Thymus (tissue), 11 donors: ENCODE measurements around the gene C9orf152. TPM values are rescaled to one million over a fixed set of nuclear protein-coding genes. Genes with fewer than 3 reads are reported as not detected.
A peak's percentile ranks its signal among the peaks of the same experiment; 100 is the strongest.
"Not testable (repeated sequence)": the region's sequence is repeated elsewhere in the genome, so short reads cannot be mapped to it uniquely, and the experiment has no call there.

Source experiments
- DNase-seq, 9 donors: peaks; one replicate each; pipeline ENCODE4 v3.0.0-alpha.2; 2013; ENCODE audit warnings: low spot score in 9 of 9, low read depth in 6 of 9, missing footprints in 1 of 9
- H3K27ac ChIP-seq, 2 donors: one replicate each; pipeline ENCODE4 v1.5.1; 2013; ENCODE audit warnings: control low read depth in 1 of 2, low read depth in 1 of 2, low read length in 1 of 2, mild to moderate bottlenecking in 1 of 2, moderate library complexity in 1 of 2
- H3K27me3 ChIP-seq, 2 donors: one replicate each; pipeline ENCODE4 v1.5.1; 2013; ENCODE audit warnings: low read length in 1 of 2; ENCODE audit not compliant: control insufficient read depth in 2 of 2, insufficient read depth in 1 of 2
- H3K36me3 ChIP-seq, 2 donors: one replicate each; pipeline ENCODE4 v1.5.1; 2013; ENCODE audit warnings: low read length in 1 of 2, mild to moderate bottlenecking in 1 of 2, moderate library complexity in 1 of 2; ENCODE audit not compliant: control insufficient read depth in 2 of 2, insufficient read depth in 2 of 2
- H3K4me1 ChIP-seq, 2 donors: one replicate each; pipeline ENCODE4 v1.5.1; 2013; ENCODE audit warnings: low read length in 2 of 2; ENCODE audit not compliant: control insufficient read depth in 2 of 2, insufficient read depth in 2 of 2
- H3K4me3 ChIP-seq, 2 donors: one replicate each; pipeline ENCODE4 v1.5.1; 2013; ENCODE audit warnings: low read length in 2 of 2, control low read depth in 1 of 2, mild to moderate bottlenecking in 1 of 2
- H3K9me3 ChIP-seq, 2 donors: one replicate each; pipeline ENCODE4 v1.5.1; 2013; ENCODE audit warnings: low read length in 1 of 2, mild to moderate bottlenecking in 1 of 2; ENCODE audit not compliant: control insufficient read depth in 2 of 2, insufficient read depth in 1 of 2
- WGBS: extraction: QIAGEN DNeasy Blood & Tissue Kit; methylation state at CpG from one replicate; pipeline ENCODE4 v1.1.7; 2013; 5-methylcytosine and 5-hydroxymethylcytosine counted together
- polyA plus RNA-seq: library from polyadenylated mRNA; stranded (reverse); fragments of 200-250 nt; gene quantifications from one replicate; pipeline ENCODE4 v1.2.3, GENCODE V29; 2013
- total RNA-seq: library from RNA; stranded (reverse); fragments of 120-200 nt; gene quantifications from one replicate; pipeline ENCODE4 v1.2.4, GENCODE V29; 2013
- donor health status: healthy.

The C9orf152 gene
- total and polyA plus RNA-seq, 2 donors: 0.05 to 0.23 TPM

DNA sequence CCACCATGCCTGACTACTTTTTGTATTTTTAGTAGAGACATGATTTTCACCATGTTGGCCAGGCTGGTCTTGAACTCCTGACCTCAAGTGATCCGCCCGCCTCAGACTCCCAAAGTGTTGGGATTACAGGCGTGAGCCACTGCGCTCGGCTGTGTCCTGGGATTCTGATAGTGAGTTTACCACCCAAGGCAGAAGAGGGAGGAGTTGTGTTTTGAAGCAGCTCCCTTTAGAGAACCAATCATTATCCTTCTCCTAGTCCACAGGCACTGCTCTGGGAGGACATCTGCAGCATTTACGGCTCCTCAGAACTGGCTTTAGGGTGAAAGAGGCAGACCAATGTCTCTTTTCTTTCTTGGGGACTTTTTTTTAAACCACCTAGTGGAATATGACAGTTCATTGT is 5.7 kb downstream of the C9orf152 start:
- no peaks in the 10 kb centered on the region for H3K36me3 ChIP-seq
- H3K4me1 ChIP-seq: peaks cover 0 to 4% of the 10 kb centered on the region in 2 donors
- H3K4me3 ChIP-seq: no peak overlapping the region
- H3K27ac ChIP-seq: no peak overlapping the region
- H3K9me3 ChIP-seq: peaks cover 0 to 16% of the 10 kb centered on the region in 2 donors
- H3K27me3 ChIP-seq: no peaks in the 10 kb centered on the region
- DNase-seq: no peak
- 99% methylated on average over 6 of the region's 6 CpGs for WGBS

DNA sequence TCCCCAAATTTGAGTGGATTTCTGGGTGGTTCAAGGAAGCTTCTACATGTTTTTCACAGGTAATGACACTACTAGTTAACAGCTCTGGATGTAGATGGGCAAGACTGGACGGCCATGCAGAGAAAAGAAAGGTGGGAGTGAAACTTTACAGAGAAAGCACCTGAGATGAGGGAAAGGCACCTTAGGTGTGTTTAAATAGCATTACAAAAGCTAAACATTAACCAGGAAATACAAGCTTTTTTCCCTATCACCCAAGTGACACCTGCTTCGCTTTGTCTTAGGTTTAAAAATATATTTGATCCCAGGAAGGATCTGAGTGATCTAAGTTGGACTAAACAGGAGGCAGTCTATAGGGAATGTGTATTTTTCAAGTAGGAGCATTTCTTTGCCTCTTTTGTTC is 8.3 kb downstream of the C9orf152 start:
- DNase-seq: no peak
- 98% methylated on average over 2 of the region's 2 CpGs for WGBS
- Histone ChIP-seq H3K4me1 (no peaks in the 10 kb centered on the region), H3K9me3 (peaks cover 0 to 16% of the 10 kb centered on the region in 2 donors), H3K4me3 (no peak overlapping the region), H3K27ac (no peak overlapping the region), H3K36me3 (no peaks in the 10 kb centered on the region), H3K27me3 (no peaks in the 10 kb centered on the region)

DNA sequence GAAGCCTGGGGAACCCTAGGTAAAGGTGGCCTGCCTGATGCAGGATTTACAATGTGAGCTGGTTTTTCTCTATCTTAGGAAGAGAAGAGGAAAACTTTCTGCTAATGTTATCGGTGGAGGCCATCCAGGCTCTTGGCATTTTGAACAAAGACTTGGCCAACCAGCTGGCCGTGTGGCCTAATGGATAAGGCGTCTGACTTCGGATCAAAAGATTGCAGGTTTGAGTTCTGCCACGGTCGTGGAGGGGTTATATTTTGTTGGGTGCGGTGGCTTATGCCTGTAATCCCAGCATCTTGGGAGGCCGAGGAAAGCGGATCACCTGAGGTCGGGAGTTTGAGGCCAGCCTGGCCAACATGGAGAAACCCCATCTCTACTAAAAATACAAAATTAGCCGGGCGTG is 9.6 kb downstream of the C9orf152 start:
- Histone ChIP-seq H3K4me1 (peaks cover 6 to 10% of the 10 kb centered on the region in 2 donors), H3K36me3 (no peaks in the 10 kb centered on the region), H3K4me3 (no peak overlapping the region), H3K27me3 (no peaks in the 10 kb centered on the region), H3K9me3 (peaks cover 0 to 16% of the 10 kb centered on the region in 2 donors), H3K27ac (no peak overlapping the region)
- 98% methylated on average over 12 of the region's 12 CpGs for WGBS
- DNase-seq: no peak

DNA sequence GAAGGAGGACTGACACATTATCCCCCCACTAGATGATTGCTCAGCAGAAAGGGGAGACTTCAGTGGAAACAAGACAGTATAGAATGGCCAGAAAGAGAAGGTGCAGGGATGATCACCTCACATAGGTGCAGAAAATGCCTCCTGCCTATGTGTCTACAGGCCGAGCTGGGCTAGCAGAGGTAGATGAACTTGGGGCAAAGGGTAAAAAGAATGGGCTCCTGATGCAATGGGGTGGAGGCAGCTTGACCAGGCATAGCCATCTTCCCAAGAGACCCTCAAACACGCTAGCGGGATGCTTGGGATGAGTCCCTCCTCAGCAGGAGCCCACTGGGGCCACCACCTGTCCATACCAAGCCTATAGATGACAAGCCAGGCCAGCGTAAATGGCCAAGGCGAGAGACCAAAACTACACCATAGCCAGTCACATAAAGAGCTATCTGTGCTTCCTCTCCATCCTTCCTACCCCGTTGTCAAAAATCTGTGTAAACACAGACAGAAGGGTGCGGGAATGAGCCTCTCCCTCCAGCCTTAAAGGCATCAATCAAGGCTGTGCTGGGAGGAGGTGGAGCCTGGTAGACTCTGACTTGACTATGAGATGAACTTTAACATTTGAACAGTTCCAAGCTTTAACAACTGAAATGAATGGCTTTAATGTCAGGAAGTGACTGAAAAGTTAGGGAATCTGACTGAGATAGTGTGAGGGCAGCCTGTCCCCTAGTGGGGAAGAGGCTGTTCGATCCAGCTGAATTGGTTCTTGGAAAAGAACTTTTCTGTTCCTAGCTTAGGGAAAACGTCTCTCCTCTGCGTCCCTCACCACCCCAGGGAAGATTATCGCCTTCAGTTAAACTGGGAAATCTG is 10.4 kb downstream of the C9orf152 start:
- no peaks in the 10 kb centered on the region for H3K36me3 ChIP-seq

DNA sequence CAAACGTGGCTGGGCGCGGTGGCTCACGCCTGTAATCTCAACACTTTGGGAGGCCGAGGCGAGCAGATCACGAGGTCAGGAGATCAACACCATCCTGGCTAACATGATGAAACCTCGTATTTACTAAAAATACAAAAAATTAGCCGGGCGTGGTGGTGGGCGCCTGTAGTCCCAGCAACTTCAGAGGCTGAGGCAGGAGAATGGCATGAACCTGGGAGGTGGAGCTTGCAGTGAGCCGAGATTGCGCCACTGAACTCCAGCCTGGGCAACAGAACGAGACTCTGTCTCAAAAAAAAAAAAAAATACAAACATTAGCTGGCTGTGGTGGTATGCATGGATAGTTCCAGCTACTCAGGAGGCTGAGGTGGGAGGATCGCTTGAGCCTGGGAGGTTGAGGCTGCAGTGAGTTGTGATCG is 11.9 kb downstream of the C9orf152 start:
- H3K27me3 ChIP-seq, H3K27ac ChIP-seq, H3K36me3 ChIP-seq, H3K4me3 ChIP-seq, DNase-seq: not testable (repeated sequence)
- peaks cover 0 to 19% of the 10 kb centered on the region in 2 donors for H3K9me3 ChIP-seq
- WGBS: 93% methylated on average over 16 of the region's 16 CpGs
- H3K4me1 ChIP-seq: peaks cover 20 to 29% of the 10 kb centered on the region in 2 donors

More for the DNA sequence above, 10.4 kb downstream of the C9orf152 start:
- 96% methylated on average over 11 of the region's 11 CpGs for WGBS
- Histone ChIP-seq H3K9me3 (peaks cover 0 to 16% of the 10 kb centered on the region in 2 donors), H3K4me3 (no peak overlapping the region), H3K4me1 (peaks cover 13 to 18% of the 10 kb centered on the region in 2 donors), H3K27ac (no peak overlapping the region), H3K27me3 (no peaks in the 10 kb centered on the region)
- DNase-seq: no peak

DNA sequence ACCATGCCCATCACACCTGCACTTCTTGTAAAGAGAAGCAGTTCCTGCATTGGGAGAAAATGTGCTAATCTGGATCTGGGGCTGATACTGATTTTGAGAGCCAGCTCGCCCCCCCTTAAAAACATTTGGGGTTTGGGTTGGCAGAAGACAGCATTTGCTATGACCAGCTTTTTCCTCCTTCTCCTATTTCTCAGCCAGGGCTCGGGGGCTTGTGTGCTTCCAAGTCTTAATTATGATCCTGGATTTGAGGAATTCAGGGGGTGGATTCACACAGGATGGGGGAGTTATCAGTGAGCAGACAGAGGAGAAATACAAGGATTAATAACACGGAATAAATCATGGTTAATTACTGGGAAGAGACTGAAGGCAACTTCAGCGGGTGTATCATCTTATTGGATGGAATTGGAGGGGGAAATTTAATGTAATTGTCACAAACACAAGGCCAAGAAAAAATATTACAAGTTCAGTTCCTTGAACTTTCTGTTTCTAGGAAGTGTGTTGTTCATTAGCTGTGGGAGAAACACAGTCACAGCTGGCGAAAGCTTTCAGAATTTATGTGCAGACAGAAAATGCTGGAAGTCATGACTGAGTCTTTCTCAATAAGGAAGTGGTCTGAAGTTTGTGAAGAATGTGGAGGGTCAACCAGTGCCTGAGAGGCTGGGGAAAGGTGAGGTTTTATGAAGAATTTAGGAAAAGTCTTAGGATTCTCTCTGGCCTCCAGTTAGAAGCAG is 15.3 kb downstream of the C9orf152 start:
- Histone ChIP-seq H3K27ac (peak overlapping the region; percentile 54 to 83), H3K27me3 (no peaks in the 10 kb centered on the region), H3K9me3 (peaks cover 0 to 7% of the 10 kb centered on the region in 2 donors), H3K4me1 (peaks cover 45 to 57% of the 10 kb centered on the region in 2 donors), H3K4me3 (no peak overlapping the region), H3K36me3 (no peaks in the 10 kb centered on the region)
- DNase-seq: no peak
- WGBS: 71% methylated on average over 5 of the region's 5 CpGs

DNA sequence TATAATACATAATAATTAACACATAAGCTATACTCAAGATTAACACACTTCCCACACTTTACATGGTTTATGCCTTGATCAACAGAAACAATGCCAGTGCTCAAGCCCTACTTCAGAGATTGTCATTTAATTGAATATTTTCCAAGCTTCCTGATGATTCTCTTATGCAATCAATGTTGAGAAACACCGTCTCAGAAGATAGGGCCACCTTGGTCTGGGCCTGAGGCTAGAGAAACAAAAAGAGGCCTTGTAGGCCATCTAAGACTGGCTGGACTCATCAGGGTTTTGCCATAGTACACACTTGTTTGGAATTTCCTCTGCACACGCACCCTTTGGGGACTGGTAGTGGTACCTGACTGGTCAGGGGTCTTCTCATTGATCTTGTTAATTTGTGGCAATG is 16.3 kb downstream of the C9orf152 start:
- Histone ChIP-seq H3K4me1 (peaks cover 50 to 59% of the 10 kb centered on the region in 2 donors), H3K4me3 (no peak overlapping the region), H3K36me3 (no peaks in the 10 kb centered on the region), H3K27me3 (no peaks in the 10 kb centered on the region), H3K27ac (peak overlapping the region in 1 of 2 donors; percentile 63), H3K9me3 (peaks cover 0 to 3% of the 10 kb centered on the region in 2 donors)
- no peak for DNase-seq
- WGBS: 95% methylated on average over 2 of the region's 2 CpGs

DNA sequence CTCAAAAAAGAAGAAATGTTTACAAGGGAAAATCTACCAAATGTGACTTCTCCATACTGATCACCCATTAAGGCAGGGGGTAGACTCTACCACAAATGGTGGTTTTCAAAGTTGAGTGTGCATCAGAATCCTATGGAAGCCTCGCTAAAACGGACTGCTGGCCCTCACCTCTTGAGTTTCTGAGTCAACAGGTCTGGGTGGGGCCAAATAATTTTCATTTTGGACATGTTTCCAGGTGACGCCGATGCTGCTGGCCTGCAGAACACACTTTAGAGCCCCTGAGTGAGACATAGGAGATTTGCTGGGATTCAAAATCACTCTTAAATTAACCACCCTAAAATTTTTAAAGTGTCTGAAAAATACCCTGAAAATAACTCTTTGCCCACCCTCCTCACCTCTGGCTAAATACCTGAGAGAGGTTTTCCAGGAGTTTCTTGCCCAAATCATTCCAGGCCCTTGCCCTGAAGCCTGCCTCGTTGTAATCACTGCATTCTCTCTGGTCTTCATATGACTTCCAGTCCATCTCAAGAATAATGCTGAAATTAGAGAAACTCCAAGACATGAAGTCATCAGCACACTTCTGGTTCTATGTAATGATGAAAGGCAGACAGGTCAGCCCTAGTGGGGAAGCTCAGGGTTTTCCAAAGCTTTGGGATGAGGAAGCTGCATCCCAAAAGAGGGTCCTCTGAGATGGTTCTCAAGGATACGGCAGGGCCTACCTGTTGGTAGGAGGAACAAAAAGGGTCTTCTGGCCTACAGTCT is 18.2 kb downstream of the C9orf152 start:
- WGBS: 94% methylated on average over 6 of the region's 6 CpGs
- peaks cover 50 to 62% of the 10 kb centered on the region in 2 donors for H3K4me1 ChIP-seq

More for the DNA sequence above, 18.2 kb downstream of the C9orf152 start:
- Histone ChIP-seq H3K9me3 (peaks cover 0 to 3% of the 10 kb centered on the region in 2 donors), H3K36me3 (no peaks in the 10 kb centered on the region), H3K4me3 (peak overlapping the region in 1 of 2 donors; percentile 34), H3K27ac (peak overlapping the region; percentile 97), H3K27me3 (no peaks in the 10 kb centered on the region)
- no peak for DNase-seq
